22Rv1 (cell line): ENCODE measurements around the gene CCDC91.

Source experiments
- ZFX ChIP-seq: fragments of 450-650 bp; IDR thresholded peaks from 2 replicates; pipeline ENCODE4 v1.6.1; 2017; ENCODE audit warnings: antibody characterized with exemption, borderline replicate concordance
- TF ChIP-seq, protein P1 (sequence below): fragments of 450-650 bp; IDR thresholded peaks from 2 replicates; pipeline ENCODE4 v1.5.1; 2017; ENCODE audit warnings: mild to moderate bottlenecking

DNA sequence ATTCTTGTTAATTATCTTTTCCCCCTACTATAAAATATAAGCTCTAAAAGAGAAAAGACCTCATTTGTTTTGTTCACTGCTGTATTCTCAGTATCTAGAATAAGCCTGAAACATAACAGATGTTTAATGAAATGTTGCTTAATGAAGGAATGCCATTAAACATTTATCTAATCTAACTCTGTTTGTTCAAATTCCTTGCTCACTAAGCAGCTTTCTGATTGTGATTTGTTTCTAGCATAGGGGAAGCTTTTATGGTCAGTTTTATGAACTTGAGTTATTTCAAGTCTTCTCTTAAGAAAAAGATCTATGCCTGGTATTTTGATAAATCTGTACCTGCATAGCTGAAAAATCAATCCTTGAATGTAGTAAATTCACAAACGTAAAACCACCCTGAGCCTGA lies 308.6 kb downstream of the CCDC91 start:
- TF ChIP-seq, protein P1, sequence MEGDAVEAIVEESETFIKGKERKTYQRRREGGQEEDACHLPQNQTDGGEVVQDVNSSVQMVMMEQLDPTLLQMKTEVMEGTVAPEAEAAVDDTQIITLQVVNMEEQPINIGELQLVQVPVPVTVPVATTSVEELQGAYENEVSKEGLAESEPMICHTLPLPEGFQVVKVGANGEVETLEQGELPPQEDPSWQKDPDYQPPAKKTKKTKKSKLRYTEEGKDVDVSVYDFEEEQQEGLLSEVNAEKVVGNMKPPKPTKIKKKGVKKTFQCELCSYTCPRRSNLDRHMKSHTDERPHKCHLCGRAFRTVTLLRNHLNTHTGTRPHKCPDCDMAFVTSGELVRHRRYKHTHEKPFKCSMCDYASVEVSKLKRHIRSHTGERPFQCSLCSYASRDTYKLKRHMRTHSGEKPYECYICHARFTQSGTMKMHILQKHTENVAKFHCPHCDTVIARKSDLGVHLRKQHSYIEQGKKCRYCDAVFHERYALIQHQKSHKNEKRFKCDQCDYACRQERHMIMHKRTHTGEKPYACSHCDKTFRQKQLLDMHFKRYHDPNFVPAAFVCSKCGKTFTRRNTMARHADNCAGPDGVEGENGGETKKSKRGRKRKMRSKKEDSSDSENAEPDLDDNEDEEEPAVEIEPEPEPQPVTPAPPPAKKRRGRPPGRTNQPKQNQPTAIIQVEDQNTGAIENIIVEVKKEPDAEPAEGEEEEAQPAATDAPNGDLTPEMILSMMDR, result no peak
- TF ChIP-seq ZFX, result no peak
